ENCODE data around the gene FAM107B. TPM values are rescaled to one million over a fixed set of nuclear protein-coding genes. Genes with fewer than 3 reads are reported as not detected.
"Not testable (repeated sequence)": the region's sequence is repeated elsewhere in the genome, so short reads cannot be mapped to it uniquely, and the experiment has no call there.

FAM107B gene
- total and polyA plus RNA-seq, 4 experiments from 2014 or later: 191 to 346 (median 238) TPM

- Histone ChIP-seq H3K27me3 (ENCODE audit: insufficient read depth, low read length) (no peaks in the 10 kb centered on the region), H3K27ac (ENCODE audit: low read depth, low read length) (no peak overlapping the region), H3K9me3 (ENCODE audit: control insufficient read depth in 1 of 2, low read length in 2 of 2) (no peaks in the 10 kb centered on the region), H3K36me3 (ENCODE audit: insufficient read depth, low read length) (no peaks in the 10 kb centered on the region), H3K4me3 (ENCODE audit: low read length in 2 of 2) (no peak overlapping the region), H3K4me1 (ENCODE audit: insufficient read depth, low read length) (peaks cover 4% of the 10 kb centered on the region)
- Mint-ChIP-seq H3K27me3 (no peaks in the 10 kb centered on the region), H3K4me3 (no peak overlapping the region), H3K27ac (no peak overlapping the region), H3K4me1 (peaks cover 4 to 10% (median 8%) of the 10 kb centered on the region in 4 donors), H3K9me3 (no peaks in the 10 kb centered on the region), H3K36me3 (no peaks in the 10 kb centered on the region)
- no peak for DNase-seq
- ChIA-PET CTCF (ENCODE audit: partially characterized antibody) (no interaction called here), POLR2A (ENCODE audit: partially characterized antibody) (no interaction called here)
- intact Hi-C loops (cut with micrococcal nuclease): no loop called here
These were observed 80.8 kb downstream of the FAM107B start for GRCh38 chr10:14693891-14694290.

DNA sequence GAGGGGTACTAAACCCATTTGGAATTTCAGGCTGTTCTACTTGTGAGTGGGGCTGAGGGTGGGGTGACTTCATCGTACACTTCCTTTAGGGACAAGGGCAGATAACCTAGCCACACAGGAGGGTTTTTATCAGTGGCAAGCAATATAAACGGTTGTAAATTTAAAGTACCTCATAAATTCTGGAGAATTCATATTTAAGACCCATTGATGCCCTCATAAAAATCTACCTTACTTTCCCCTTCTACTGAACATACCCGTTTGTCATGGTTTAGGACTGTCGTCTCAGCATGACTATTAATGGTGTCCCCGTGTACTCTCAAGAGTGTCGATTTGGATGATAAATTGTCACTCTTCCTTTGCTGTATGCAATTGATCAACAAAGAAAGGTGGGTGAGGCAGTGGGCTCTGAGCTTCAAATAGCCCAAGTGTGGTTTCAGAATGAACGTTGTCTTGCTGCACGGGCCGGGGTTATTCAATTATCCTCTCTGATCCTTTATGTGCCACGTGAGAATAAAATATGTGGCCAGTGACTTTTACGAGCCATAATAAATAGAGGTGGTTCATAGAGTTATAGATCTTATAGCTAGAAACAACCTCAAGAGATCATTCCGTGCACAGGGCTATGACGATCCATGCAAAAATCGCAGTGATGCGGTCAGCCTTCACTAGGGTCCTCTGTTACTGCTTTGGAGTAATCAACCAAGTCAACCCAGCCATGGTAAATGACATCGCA is 82.2 kb downstream of the FAM107B start:
- Histone ChIP-seq H3K27me3 (ENCODE audit: insufficient read depth, low read length) (no peaks in the 10 kb centered on the region), H3K4me3 (ENCODE audit: low read length in 2 of 2) (no peak overlapping the region), H3K4me1 (ENCODE audit: insufficient read depth, low read length) (peaks cover 4% of the 10 kb centered on the region), H3K9me3 (ENCODE audit: control insufficient read depth in 1 of 2, low read length in 2 of 2) (no peaks in the 10 kb centered on the region), H3K36me3 (ENCODE audit: insufficient read depth, low read length) (no peaks in the 10 kb centered on the region), H3K27ac (ENCODE audit: low read depth, low read length) (no peak overlapping the region)
- Mint-ChIP-seq H3K4me1 (peaks cover 4 to 15% (median 10%) of the 10 kb centered on the region in 4 donors), H3K9me3 (no peaks in the 10 kb centered on the region), H3K27me3 (no peaks in the 10 kb centered on the region), H3K27ac (no peak overlapping the region), H3K36me3 (no peaks in the 10 kb centered on the region), H3K4me3 (peak overlapping the region in 2 of 8 donors; percentile 27 to 31)
- ChIA-PET POLR2A (ENCODE audit: partially characterized antibody) (no interaction called here), CTCF (ENCODE audit: partially characterized antibody) (no interaction called here)
- intact Hi-C loops (cut with micrococcal nuclease): no loop called here
- no peak for DNase-seq

DNA sequence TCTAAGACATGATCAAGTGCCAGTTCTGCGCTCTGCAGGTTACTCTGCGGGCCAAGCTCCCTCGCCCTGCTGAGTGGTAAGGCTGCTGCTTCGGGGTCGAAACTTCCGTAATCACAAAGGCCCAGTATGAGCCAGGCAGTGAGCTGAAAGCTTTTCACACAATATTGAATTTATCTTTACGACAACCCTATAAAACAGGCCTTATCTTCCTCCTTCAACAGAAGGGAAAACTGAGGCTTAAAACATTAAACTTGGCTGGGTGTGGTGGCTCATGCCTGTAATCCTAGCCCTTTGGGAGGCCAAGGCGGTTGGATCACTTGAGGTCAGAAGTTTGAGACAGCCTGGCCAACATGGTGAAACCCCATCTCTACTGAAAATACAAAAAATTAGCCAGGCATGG is 83.3 kb downstream of the FAM107B start:
- CTCF ChIA-PET (ENCODE audit: partially characterized antibody): no interaction called here
- POLR2A ChIA-PET (ENCODE audit: partially characterized antibody): no interaction called here
- no peak overlapping the region for H3K27ac Mint-ChIP-seq

DNA sequence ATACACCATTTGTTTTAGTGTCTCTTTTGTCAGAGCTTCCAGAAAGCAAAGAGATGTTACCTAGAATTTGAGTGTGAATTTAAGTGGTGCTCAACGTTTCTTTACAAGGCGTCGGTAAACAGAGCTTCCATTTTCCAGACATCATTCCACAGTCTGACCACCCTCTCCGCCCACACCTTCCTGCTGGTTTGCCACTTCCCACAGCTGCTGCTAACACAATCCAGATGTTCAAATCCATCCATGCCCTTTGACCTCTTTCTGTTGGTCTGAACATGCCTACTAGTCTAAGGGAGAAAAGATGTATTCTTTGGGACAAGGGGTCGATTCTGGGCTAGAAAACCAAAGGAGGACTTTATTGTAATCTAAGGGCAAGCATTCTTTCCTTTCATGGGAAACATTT is 86.1 kb downstream of the FAM107B start:
- no peaks in the 10 kb centered on the region for H3K36me3 ChIP-seq (ENCODE audit: insufficient read depth, low read length)
- no peaks in the 10 kb centered on the region for H3K9me3 Mint-ChIP-seq
- DNase-seq: no peak
- CTCF ChIA-PET (ENCODE audit: partially characterized antibody): interaction anchor here (1.2 kb wide), 1 partner anchor 11 kb away, joined by 3 read pairs; no protein-coding TSS in a partner anchor
- intact Hi-C loops (cut with micrococcal nuclease): no loop called here
- peaks cover 4 to 15% (median 12%) of the 10 kb centered on the region in 4 donors for H3K4me1 Mint-ChIP-seq
- no peak overlapping the region for H3K4me3 ChIP-seq (ENCODE audit: low read length in 2 of 2)
- no peak overlapping the region for H3K27ac ChIP-seq (ENCODE audit: low read depth, low read length)
- no peak overlapping the region for H3K4me3 Mint-ChIP-seq
- peaks cover 4% of the 10 kb centered on the region for H3K4me1 ChIP-seq (ENCODE audit: insufficient read depth, low read length)
- H3K9me3 ChIP-seq (ENCODE audit: control insufficient read depth in 1 of 2, low read length in 2 of 2): no peaks in the 10 kb centered on the region
- no peaks in the 10 kb centered on the region for H3K27me3 Mint-ChIP-seq
- no peaks in the 10 kb centered on the region for H3K36me3 Mint-ChIP-seq
- no peaks in the 10 kb centered on the region for H3K27me3 ChIP-seq (ENCODE audit: insufficient read depth, low read length)
- POLR2A ChIA-PET (ENCODE audit: partially characterized antibody): no interaction called here
- H3K27ac Mint-ChIP-seq: no peak overlapping the region

More for the DNA sequence above, 83.3 kb downstream of the FAM107B start:
- intact Hi-C loops (cut with micrococcal nuclease): no loop called here
- H3K27ac ChIP-seq (ENCODE audit: low read depth, low read length): no peak overlapping the region
- no peaks in the 10 kb centered on the region for H3K9me3 ChIP-seq (ENCODE audit: control insufficient read depth in 1 of 2, low read length in 2 of 2)
- H3K4me1 Mint-ChIP-seq: peaks cover 4 to 15% (median 10%) of the 10 kb centered on the region in 4 donors
- no peak overlapping the region for H3K4me3 ChIP-seq (ENCODE audit: low read length in 2 of 2)
- no peaks in the 10 kb centered on the region for H3K9me3 Mint-ChIP-seq
- H3K4me3 Mint-ChIP-seq: no peak overlapping the region
- H3K36me3 Mint-ChIP-seq: no peaks in the 10 kb centered on the region
- DNase-seq: no peak
- no peaks in the 10 kb centered on the region for H3K36me3 ChIP-seq (ENCODE audit: insufficient read depth, low read length)
- no peaks in the 10 kb centered on the region for H3K27me3 ChIP-seq (ENCODE audit: insufficient read depth, low read length)
- H3K4me1 ChIP-seq (ENCODE audit: insufficient read depth, low read length): peaks cover 4% of the 10 kb centered on the region
- no peaks in the 10 kb centered on the region for H3K27me3 Mint-ChIP-seq

DNA sequence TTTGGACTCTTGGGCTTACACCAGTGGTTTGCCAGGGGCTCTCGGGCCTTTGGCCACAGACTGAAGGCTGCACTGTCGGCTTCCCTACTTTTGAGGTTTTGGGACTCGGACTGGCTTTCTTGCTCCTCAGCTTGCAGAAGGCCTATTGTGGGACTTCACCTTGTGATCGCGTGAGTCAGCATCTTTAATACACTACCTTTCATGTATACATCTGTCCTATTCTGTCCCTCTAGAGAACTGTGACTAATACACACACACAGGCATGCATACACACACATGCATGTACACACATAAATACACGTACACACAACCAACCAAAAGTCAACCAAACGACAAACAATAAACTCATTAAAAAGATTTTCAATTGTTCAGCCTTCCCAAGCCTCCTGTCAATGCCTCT is 86.5 kb downstream of the FAM107B start:
- H3K27me3 Mint-ChIP-seq; CTCF ChIA-PET (ENCODE audit: partially characterized antibody); H3K27ac ChIP-seq (ENCODE audit: low read depth, low read length); H3K4me3 Mint-ChIP-seq; intact Hi-C loops (cut with micrococcal nuclease); H3K9me3 ChIP-seq (ENCODE audit: control insufficient read depth in 1 of 2, low read length in 2 of 2); POLR2A ChIA-PET (ENCODE audit: partially characterized antibody); H3K36me3 ChIP-seq (ENCODE audit: insufficient read depth, low read length); H3K27me3 ChIP-seq (ENCODE audit: insufficient read depth, low read length); H3K9me3 Mint-ChIP-seq; H3K4me1 ChIP-seq (ENCODE audit: insufficient read depth, low read length); H3K4me3 ChIP-seq (ENCODE audit: low read length in 2 of 2); H3K27ac Mint-ChIP-seq; DNase-seq; H3K36me3 Mint-ChIP-seq: not testable (repeated sequence)
- peaks cover 6 to 15% (median 13%) of the 10 kb centered on the region in 4 donors for H3K4me1 Mint-ChIP-seq

GRCh38 chr10:14687340-14687739 is 87.4 kb downstream of the FAM107B start:
- no peak overlapping the region for H3K4me3 Mint-ChIP-seq
- no peaks in the 10 kb centered on the region for H3K9me3 Mint-ChIP-seq
- H3K27me3 Mint-ChIP-seq: no peaks in the 10 kb centered on the region
- intact Hi-C loops (cut with micrococcal nuclease): no loop called here
- H3K9me3 ChIP-seq (ENCODE audit: control insufficient read depth in 1 of 2, low read length in 2 of 2): no peaks in the 10 kb centered on the region
- no peak overlapping the region for H3K27ac ChIP-seq (ENCODE audit: low read depth, low read length)
- no peak overlapping the region for H3K4me3 ChIP-seq (ENCODE audit: low read length in 2 of 2)
- H3K4me1 ChIP-seq (ENCODE audit: insufficient read depth, low read length): no peaks in the 10 kb centered on the region
- no peak for DNase-seq
- ChIA-PET CTCF (ENCODE audit: partially characterized antibody) (no interaction called here), POLR2A (ENCODE audit: partially characterized antibody) (no interaction called here)
- peaks cover 5 to 14% (median 10%) of the 10 kb centered on the region in 4 donors for H3K4me1 Mint-ChIP-seq
- H3K36me3 ChIP-seq (ENCODE audit: insufficient read depth, low read length): no peaks in the 10 kb centered on the region
- no peaks in the 10 kb centered on the region for H3K27me3 ChIP-seq (ENCODE audit: insufficient read depth, low read length)
- H3K36me3 Mint-ChIP-seq: no peaks in the 10 kb centered on the region
- peak overlapping the region in 1 of 7 donors; percentile 2 for H3K27ac Mint-ChIP-seq

DNA sequence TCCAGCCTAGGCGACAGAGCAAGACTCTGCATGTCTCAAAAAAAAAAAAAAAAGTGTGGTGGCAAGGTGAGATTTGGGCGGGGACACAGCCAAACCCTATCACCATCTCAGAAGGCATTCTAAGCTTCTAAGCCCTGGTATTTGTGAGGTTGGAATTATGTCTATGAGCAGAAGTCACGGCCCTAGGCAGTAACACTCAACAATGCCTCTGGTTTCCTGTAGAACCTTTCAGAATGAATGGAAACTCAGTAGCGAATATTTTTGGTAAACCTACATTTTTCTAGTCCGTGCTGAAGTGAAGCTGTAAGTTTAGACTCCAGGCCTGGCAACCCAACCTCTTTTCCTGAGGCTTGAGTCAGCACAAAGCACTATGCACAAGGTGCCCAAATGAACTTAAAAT is 88.3 kb downstream of the FAM107B start:
- Mint-ChIP-seq H3K36me3 (no peaks in the 10 kb centered on the region), H3K27me3 (no peaks in the 10 kb centered on the region), H3K4me1 (peaks cover 5 to 9% (median 7%) of the 10 kb centered on the region in 4 donors), H3K27ac (peak overlapping the region in 1 of 7 donors; percentile 32), H3K4me3 (no peak overlapping the region), H3K9me3 (no peaks in the 10 kb centered on the region)
- POLR2A ChIA-PET (ENCODE audit: partially characterized antibody): interaction anchor here (0.9 to 1.0 kb wide), 2 partner anchors 17 to 33 kb away, joined by 3 to 4 read pairs; no protein-coding TSS in a partner anchor
- Histone ChIP-seq H3K4me3 (ENCODE audit: low read length in 2 of 2) (no peak overlapping the region), H3K4me1 (ENCODE audit: insufficient read depth, low read length) (no peaks in the 10 kb centered on the region), H3K27me3 (ENCODE audit: insufficient read depth, low read length) (no peaks in the 10 kb centered on the region), H3K9me3 (ENCODE audit: control insufficient read depth in 1 of 2, low read length in 2 of 2) (no peaks in the 10 kb centered on the region), H3K36me3 (ENCODE audit: insufficient read depth, low read length) (no peaks in the 10 kb centered on the region), H3K27ac (ENCODE audit: low read depth, low read length) (no peak overlapping the region)
- CTCF ChIA-PET (ENCODE audit: partially characterized antibody): no interaction called here
- intact Hi-C loops (cut with micrococcal nuclease): no loop called here
- no peak for DNase-seq
